ENCODE data around the gene EEF1AKMT1.

- no peak for TF ChIP-seq CTCF (IDR thresholded peaks at IDR 0.05; ENCODE audit: low read depth, low read length, missing input control)
- TF ChIP-seq SP1 (IDR thresholded peaks at IDR 0.05), result no peak
- TF ChIP-seq GABPA (IDR thresholded peaks at IDR 0.05 in 1 of 2, conservative IDR thresholded peaks at IDR 0.05 in 1 of 2), result no peak
- no peak for TF ChIP-seq RAD21 (IDR thresholded peaks at IDR 0.05)
- TF ChIP-seq YY1 (IDR thresholded peaks at IDR 0.05), result no peak
- no peak for TF ChIP-seq HNF4A (conservative IDR thresholded peaks at IDR 0.05)
These were observed 41.7 kb upstream of the EEF1AKMT1 start for GRCh38 chr13:20815464-20815863.

All from liver (tissue), 3 donors.